ENCODE measurements around the gene SUPT20H. TPM values are rescaled to one million over a fixed set of nuclear protein-coding genes. Genes with fewer than 3 reads are reported as not detected.

The SUPT20H gene
- total and polyA plus RNA-seq, 7 donors: 14.3 to 30.1 (median 22.3) TPM

- Histone ChIP-seq H3K4me1 (no peaks in the 10 kb centered on the region), H3K27ac (no peak overlapping the region), H3K27me3 (ENCODE audit: insufficient read depth in 3 of 3, low read length in 2 of 3) (no peaks in the 10 kb centered on the region), H3K9me3 (no peaks in the 10 kb centered on the region), H3K36me3 (ENCODE audit: insufficient read depth in 1 of 2, low read depth in 1 of 2) (no peaks in the 10 kb centered on the region), H3K4me3 (no peak overlapping the region)
- DNase-seq: no peak
- ATAC-seq: no peak
- intact Hi-C loops (cut with DNase I): no loop called here
- 59 to 80% (median 77%) methylated on average over 4 of the region's 4 CpGs for WGBS, 3 donors
- no peak for TF ChIP-seq CTCF (IDR thresholded peaks at IDR 0.05)
Measured at GRCh38 chr13:37097076-37097475, 37.6 kb upstream of the SUPT20H start.

- DNase-seq: no peak
- Histone ChIP-seq H3K27me3 (ENCODE audit: insufficient read depth in 3 of 3, low read length in 2 of 3) (no peaks in the 10 kb centered on the region), H3K27ac (no peak overlapping the region), H3K36me3 (ENCODE audit: insufficient read depth in 1 of 2, low read depth in 1 of 2) (no peaks in the 10 kb centered on the region), H3K9me3 (no peaks in the 10 kb centered on the region), H3K4me3 (no peak overlapping the region), H3K4me1 (no peaks in the 10 kb centered on the region)
- no peak for TF ChIP-seq CTCF (IDR thresholded peaks at IDR 0.05)
- intact Hi-C loops (cut with DNase I): no loop called here
- no peak for ATAC-seq
- 88 to 93% (median 89%) methylated on average over 4 of the region's 4 CpGs for WGBS, 3 donors
Measured at GRCh38 chr13:37094840-37095239, 35.4 kb upstream of the SUPT20H start.

- Histone ChIP-seq H3K4me3 (no peak overlapping the region), H3K27ac (no peak overlapping the region), H3K4me1 (no peaks in the 10 kb centered on the region), H3K27me3 (ENCODE audit: insufficient read depth in 3 of 3, low read length in 2 of 3) (no peaks in the 10 kb centered on the region), H3K9me3 (no peaks in the 10 kb centered on the region), H3K36me3 (ENCODE audit: insufficient read depth in 1 of 2, low read depth in 1 of 2) (no peaks in the 10 kb centered on the region)
- no peak for TF ChIP-seq CTCF (IDR thresholded peaks at IDR 0.05)
- no peak for ATAC-seq
- no peak for DNase-seq
- intact Hi-C loops (cut with DNase I): no loop called here
- WGBS, 3 donors: 30 to 40% (median 34%) methylated on average over 3 of the region's 3 CpGs
Measured at GRCh38 chr13:37094099-37094498, 34.6 kb upstream of the SUPT20H start.

GRCh38 chr13:37091835-37092234, 32.3 kb upstream of the SUPT20H start:
- H3K27me3 ChIP-seq (ENCODE audit: insufficient read depth in 3 of 3, low read length in 2 of 3): no peaks in the 10 kb centered on the region
- 52 to 85% (median 57%) methylated on average over 1 of the region's 1 CpG for WGBS, 3 donors

More at GRCh38 chr13:37091835-37092234, 32.3 kb upstream of the SUPT20H start:
- Histone ChIP-seq H3K36me3 (ENCODE audit: insufficient read depth in 1 of 2, low read depth in 1 of 2) (no peaks in the 10 kb centered on the region), H3K4me3 (no peak overlapping the region), H3K9me3 (no peaks in the 10 kb centered on the region), H3K27ac (no peak overlapping the region), H3K4me1 (no peaks in the 10 kb centered on the region)
- ATAC-seq: no peak
- TF ChIP-seq CTCF (IDR thresholded peaks at IDR 0.05): no peak
- DNase-seq: no peak
- intact Hi-C loops (cut with DNase I): no loop called here
